Endothelial cell of umbilical vein (primary cell): ENCODE results near the gene ZC3H13. TPM values are rescaled to one million over a fixed set of nuclear protein-coding genes. Genes with fewer than 3 reads are reported as not detected.

ENCODE experiments used
- BruUV-seq: library from RNA; stranded (reverse); fragments of 400-500 nt; replicated peaks from 2 replicates; lab custom pipeline; 2021; lab: Mats Ljungman, UMichigan
- CTCF ChIA-PET: fragments of 300-600, 350-600 bp; sonication (Branson Sonifier 250); formaldehyde crosslinking; loops from one replicate; lab custom pipeline; 2021; ENCODE audit warnings: antibody characterized with exemption, inconsistent platforms; lab: Charles Lee
- POLR2A ChIA-PET: fragments of 300-600, 350-600 bp; sonication (Branson Sonifier 250); formaldehyde crosslinking; loops from one replicate; lab custom pipeline; 2021; ENCODE audit warnings: antibody characterized with exemption, inconsistent platforms; lab: Charles Lee
- DNase-seq: peaks from one replicate; pipeline ENCODE4 v3.0.0-alpha.2; 2011; ENCODE audit warnings: low read depth, low spot score
- FAIRE-seq: peaks from 2 replicates; lab custom pipeline; 2011; peaks lifted over from hg19 to GRCh38; lab: Jason Lieb, UNC
- H2AFZ ChIP-seq: 2 replicates; pipeline ENCODE4 v1.6.0; 2012; ENCODE audit warnings: low read depth, low read length, control low read depth, inconsistent platforms
- H3K27ac ChIP-seq: 2 replicates; pipeline ENCODE4 v1.5.1; 2011; ENCODE audit warnings: low read depth, mild to moderate bottlenecking, control low read depth, low read length, moderate library complexity; ENCODE audit not compliant: insufficient read depth
- H3K27me3 ChIP-seq, 2 experiments: 2 replicates each; pipeline versions ENCODE4 v1.6.0 to v1.6.1; 2011; ENCODE audit warnings: low read length in 2 of 2, mixed read lengths in 1 of 2; ENCODE audit not compliant: control insufficient read depth in 2 of 2, insufficient read depth in 2 of 2
- H3K36me3 ChIP-seq, 2 experiments: 2 replicates in 1 of 2; 3 replicates in 1 of 2; pipeline ENCODE4 v1.5.1; 2011; ENCODE audit warnings: low read length in 2 of 2, mild to moderate bottlenecking in 1 of 2, moderate library complexity in 1 of 2; ENCODE audit not compliant: control insufficient read depth in 2 of 2, insufficient read depth in 2 of 2; ENCODE audit errors: extremely low read depth in 1 of 2
- H3K4me1 ChIP-seq: 3 replicates; pipeline ENCODE4 v1.5.1; 2011; ENCODE audit warnings: mild to moderate bottlenecking, low read length; ENCODE audit not compliant: control insufficient read depth, insufficient read depth; ENCODE audit errors: extremely low read depth
- H3K4me2 ChIP-seq: 2 replicates; pipeline ENCODE4 v1.6.1; 2011; ENCODE audit warnings: low read length, control low read depth, mixed read lengths; ENCODE audit not compliant: insufficient read depth
- H3K4me3 ChIP-seq, 3 experiments: fragments of 200-600 bp in 1 of 3; sonication (generic), shearing (Covaris generic) in 1 of 3; replicated peaks in 1 of 3; 2 replicates each; pipeline ENCODE4 v1.5.1; 2011 to 2016; ENCODE audit warnings: control low read depth in 3 of 3, low read length in 3 of 3, mild to moderate bottlenecking in 2 of 3, inconsistent platforms in 1 of 3, low read depth in 1 of 3, moderate library complexity in 1 of 3; ENCODE audit not compliant: insufficient read depth in 1 of 3
- H3K79me2 ChIP-seq: 2 replicates; pipeline ENCODE4 v1.6.0; 2012; ENCODE audit warnings: low read length, inconsistent platforms; ENCODE audit not compliant: control insufficient read depth, insufficient read depth
- H3K9ac ChIP-seq: replicated peaks from 2 replicates; pipeline ENCODE3; 2011; ENCODE audit warnings: low read length, control low read depth; ENCODE audit not compliant: insufficient read depth; ENCODE audit errors: extremely low read depth
- H3K9me1 ChIP-seq: replicated peaks from 3 replicates; pipeline ENCODE4 v1.6.0; 2011; ENCODE audit warnings: mild to moderate bottlenecking, low read length; ENCODE audit not compliant: control insufficient read depth, insufficient read depth; ENCODE audit errors: extremely low read depth
- H3K9me3 ChIP-seq: replicated peaks from 2 replicates; pipeline ENCODE4 v1.5.1; 2012; ENCODE audit warnings: low read length, inconsistent platforms; ENCODE audit not compliant: control insufficient read depth, insufficient read depth
- H4K20me1 ChIP-seq: replicated peaks from 2 replicates; pipeline ENCODE3; 2011; ENCODE audit warnings: mild to moderate bottlenecking, low read length; ENCODE audit not compliant: control insufficient read depth, insufficient read depth; ENCODE audit errors: extremely low read depth
- CTCF ChIP-seq, 2 donors: IDR thresholded peaks; 1 replicate in 1 of 2; 2 replicates in 1 of 2; pipeline ENCODE4 v1.5.1; 2011; ENCODE audit warnings: low read length in 2 of 2, mild to moderate bottlenecking in 2 of 2, moderate library complexity in 2 of 2, control low read depth in 1 of 2, inconsistent platforms in 1 of 2, low read depth in 1 of 2; ENCODE audit not compliant: insufficient read depth in 1 of 2; ENCODE audit errors: extremely low read depth in 1 of 2
- EZH2 ChIP-seq: IDR thresholded peaks from 2 replicates; pipeline ENCODE4 v1.6.1; 2012; ENCODE audit warnings: borderline replicate concordance, low read depth, mild to moderate bottlenecking, moderate library complexity, low read length, inconsistent platforms; ENCODE audit not compliant: severe bottlenecking
- FOS ChIP-seq: IDR thresholded peaks from 2 replicates; pipeline ENCODE4 v1.6.1; 2011; ENCODE audit warnings: mild to moderate bottlenecking, low read length, moderate library complexity, borderline replicate concordance; ENCODE audit not compliant: insufficient read depth
- GATA2 ChIP-seq: IDR thresholded peaks from 2 replicates; pipeline ENCODE4 v1.7.0; 2011; ENCODE audit warnings: low read depth, mild to moderate bottlenecking, moderate library complexity, mixed read lengths, low read length; ENCODE audit not compliant: insufficient read length, insufficient read depth
- JUN ChIP-seq: IDR thresholded peaks from 2 replicates; pipeline ENCODE4 v1.6.1; 2011; ENCODE audit warnings: borderline replicate concordance, low read depth; ENCODE audit not compliant: insufficient read length, insufficient read depth
- MAX ChIP-seq: IDR thresholded peaks from 2 replicates; pipeline ENCODE4 v1.6.1; 2011; ENCODE audit not compliant: insufficient read depth, insufficient read length
- MYC ChIP-seq: IDR thresholded peaks from one replicate; pipeline ENCODE4 v1.6.1; 2011; ENCODE audit warnings: mild to moderate bottlenecking, low read depth, low read length
- POLR2A ChIP-seq: IDR thresholded peaks from 2 replicates; pipeline ENCODE4 v1.6.1; 2012; ENCODE audit warnings: low read depth, mild to moderate bottlenecking, control low read depth, low read length
- POLR2AphosphoS5 ChIP-seq: IDR thresholded peaks from 2 replicates; pipeline ENCODE4 v1.6.1; 2012; ENCODE audit warnings: low read depth, mild to moderate bottlenecking, control low read depth, low read length, moderate library complexity; ENCODE audit not compliant: insufficient read depth
- dilution Hi-C: fragments of 300-500 bp; cut with MboI; formaldehyde crosslinking; loops from one replicate; pipeline ENCODE4 v1.15.0; 2019; ENCODE audit warnings: low sequenced_read_pairs; ENCODE audit not compliant: extremely low pct_ligation_motif_present
- intact Hi-C: fragments of 100-400 bp; cut with micrococcal nuclease; formaldehyde crosslinking; loops from one replicate; pipeline ENCODE4 v1.10.0; 2022
- polyA plus RNA-seq, 4 experiments: library from polyadenylated mRNA; depleted of rRNA in 3 of 4; stranded (reverse) in 3 of 4; unstranded in 1 of 4; fragments of >200 nt; gene quantifications; 2 replicates each; pipeline versions ENCODE4 v1.2.1 to v1.2.3, GENCODE V29; 2011 to 2012; ENCODE audit warnings: missing spikeins in 1 of 4
- total RNA-seq: library from RNA; stranded (reverse); gene quantifications from 2 replicates; pipeline ENCODE4 v1.2.3, GENCODE V29; 2021

Gene ZC3H13
- total and polyA plus RNA-seq, 2 donors (not counting 3 experiments of a cell fraction or from before 2014, with no cell fraction given), result 3.8 to 36.6 TPM

GRCh38 chr13:46097663-46098062 is 45.1 kb upstream of the ZC3H13 start:
- H3K27ac ChIP-seq, result no peak overlapping the region
- H3K27me3 ChIP-seq, result peaks cover 10 to 11% of the 10 kb centered on the region in 2 experiments
- no peak for TF ChIP-seq POLR2AphosphoS5
- TF ChIP-seq POLR2A, result no peak
- no peaks in the 10 kb centered on the region for H3K9me1 ChIP-seq
- H3K9ac ChIP-seq, result no peak overlapping the region
- POLR2A ChIA-PET, result no interaction called here
- H4K20me1 ChIP-seq, result no peaks in the 10 kb centered on the region
- H3K9me3 ChIP-seq, result no peaks in the 10 kb centered on the region
- no peak for FAIRE-seq
- CTCF ChIA-PET, result no interaction called here
- H3K4me2 ChIP-seq, result no peak overlapping the region
- no peaks in the 10 kb centered on the region for H3K36me3 ChIP-seq
- DNase-seq, result no peak
- no peak overlapping the region for H2AFZ ChIP-seq
- no peaks in the 10 kb centered on the region for H3K79me2 ChIP-seq
- H3K4me1 ChIP-seq, result no peaks in the 10 kb centered on the region
- intact Hi-C loops, result no loop called here
- H3K4me3 ChIP-seq, result no peak overlapping the region
- no TSS peak for BruUV-seq
- dilution Hi-C loops, result no loop called here

- peaks cover 10 to 13% of the 10 kb centered on the region in 2 experiments for H3K27me3 ChIP-seq
- no peaks in the 10 kb centered on the region for H3K9me3 ChIP-seq
- no peaks in the 10 kb centered on the region for H3K36me3 ChIP-seq
- FAIRE-seq (no peak), DNase-seq (no peak)
- dilution Hi-C loops, result no loop called here
- H3K9me1 ChIP-seq, result no peaks in the 10 kb centered on the region
- no peak overlapping the region for H2AFZ ChIP-seq
- intact Hi-C loops, result no loop called here
- no TSS peak for BruUV-seq
- no peaks in the 10 kb centered on the region for H4K20me1 ChIP-seq
- no peak overlapping the region for H3K4me2 ChIP-seq
- POLR2A ChIA-PET, result no interaction called here
- TF ChIP-seq FOS, result no peak
- no peak for TF ChIP-seq CTCF (IDR thresholded peaks at IDR 0.05; ENCODE audit: extremely low read depth in 1 of 2, insufficient read depth in 1 of 2, low read depth in 1 of 2, low read length in 2 of 2)
- no peak for TF ChIP-seq POLR2A
- TF ChIP-seq GATA2, result no peak
- TF ChIP-seq JUN, result no peak
- no peak for TF ChIP-seq MAX
- TF ChIP-seq EZH2, result no peak
- TF ChIP-seq MYC, result no peak
- TF ChIP-seq POLR2AphosphoS5, result no peak
- CTCF ChIA-PET, result interaction anchor here (0.9 kb wide), 1 partner anchor 15 kb away, joined by 3 read pairs; no protein-coding TSS in a partner anchor
- no peaks in the 10 kb centered on the region for H3K4me1 ChIP-seq
- H3K79me2 ChIP-seq, result no peaks in the 10 kb centered on the region
- no peak overlapping the region for H3K27ac ChIP-seq
- H3K4me3 ChIP-seq, result no peak overlapping the region
- no peak overlapping the region for H3K9ac ChIP-seq
Observed at GRCh38 chr13:46097015-46097414, 44.5 kb upstream of the ZC3H13 start.
